H1 (cell line): ENCODE results near the gene RBP5. TPM values are rescaled to one million over a fixed set of nuclear protein-coding genes. Genes with fewer than 3 reads are reported as not detected.

Experiments
- CTCF ChIA-PET: fragments of 300-600 bp; sonication (Branson Sonifier 250); formaldehyde crosslinking; loops from one replicate; lab custom pipeline; 2021; ENCODE audit not compliant: partially characterized antibody; lab: Charles Lee
- POLR2A ChIA-PET: fragments of 300-600 bp; sonication (Branson Sonifier 250); formaldehyde crosslinking; loops from one replicate; lab custom pipeline; 2021; ENCODE audit warnings: inconsistent platforms; ENCODE audit not compliant: partially characterized antibody; lab: Charles Lee
- DNase-seq, 2 experiments: peaks; one replicate each; pipeline versions ENCODE4 v3.0.0 to v3.0.0-alpha.2; 2010 to 2022; ENCODE audit warnings: low spot score in 2 of 2, low read depth in 1 of 2, mixed read lengths in 1 of 2
- FAIRE-seq: peaks from 2 replicates; lab custom pipeline; 2011; peaks lifted over from hg19 to GRCh38; lab: Jason Lieb, UNC
- H2AFZ ChIP-seq: 2 replicates; pipeline ENCODE4 v1.8.1; 2012; ENCODE audit warnings: low read length, inconsistent platforms
- H2AK5ac ChIP-seq: 2 replicates; pipeline ENCODE4 v1.6.1; 2013; ENCODE audit warnings: low read depth, low read length
- H2BK120ac ChIP-seq: replicated peaks from 2 replicates; pipeline ENCODE3; 2013; ENCODE audit warnings: low read depth, low read length, inconsistent platforms
- H2BK12ac ChIP-seq: 2 replicates; pipeline ENCODE4 v1.6.1; 2013; ENCODE audit warnings: low read depth, low read length
- H2BK15ac ChIP-seq: 2 replicates; pipeline ENCODE4 v1.6.1; 2013; ENCODE audit warnings: low read length
- H2BK20ac ChIP-seq: 2 replicates; pipeline ENCODE4 v1.6.1; 2013; ENCODE audit warnings: low read length
- H2BK5ac ChIP-seq: 2 replicates; pipeline ENCODE4 v1.6.1; 2013; ENCODE audit warnings: low read depth, low read length
- H3K14ac ChIP-seq: 2 replicates; pipeline ENCODE4 v1.6.1; 2013; ENCODE audit warnings: inconsistent platforms; ENCODE audit not compliant: insufficient read length
- H3K18ac ChIP-seq: 2 replicates; pipeline ENCODE4 v1.6.1; 2013; ENCODE audit warnings: low read length; ENCODE audit errors: extremely low read depth
- H3K23ac ChIP-seq: 2 replicates; pipeline ENCODE4 v1.6.1; 2013; ENCODE audit warnings: inconsistent platforms; ENCODE audit not compliant: insufficient read length
- H3K23me2 ChIP-seq: 2 replicates; pipeline ENCODE4 v1.6.1; 2013; ENCODE audit warnings: low read depth, low read length
- H3K27ac ChIP-seq: 2 replicates; pipeline ENCODE4 v1.6.1; 2011; ENCODE audit warnings: low read depth, low read length, inconsistent platforms
- H3K27me3 ChIP-seq, 4 experiments: replicated peaks in 1 of 4; 1 replicate in 1 of 4; 2 replicates in 3 of 4; pipeline versions ENCODE4 v1.6.1 to v1.8.1; 2011 to 2013; ENCODE audit warnings: low read length in 3 of 4, mild to moderate bottlenecking in 3 of 4, inconsistent platforms in 2 of 4, mixed read lengths in 2 of 4, moderate library complexity in 1 of 4; ENCODE audit not compliant: control insufficient read depth in 3 of 4, insufficient read depth in 3 of 4; ENCODE audit errors: extremely low read depth in 1 of 4
- H3K36me3 ChIP-seq, 4 experiments: 2 replicates each; pipeline versions ENCODE4 v1.6.1 to v1.8.1; 2011 to 2013; ENCODE audit warnings: mild to moderate bottlenecking in 4 of 4, low read length in 3 of 4, moderate library complexity in 2 of 4, control low read depth in 1 of 4, inconsistent platforms in 1 of 4; ENCODE audit not compliant: insufficient read depth in 4 of 4, control insufficient read depth in 2 of 4
- H3K4ac ChIP-seq: replicated peaks from 2 replicates; pipeline ENCODE3; 2013; ENCODE audit warnings: low read length, low read depth, mixed read lengths, inconsistent platforms; ENCODE audit not compliant: insufficient read length
- H3K4me1 ChIP-seq, 4 experiments: replicated peaks in 1 of 4; 1 replicate in 1 of 4; 2 replicates in 3 of 4; pipeline versions ENCODE4 v1.6.1 to v1.8.1; 2011 to 2013; ENCODE audit warnings: low read length in 3 of 4, inconsistent platforms in 2 of 4, mixed read lengths in 1 of 4; ENCODE audit not compliant: insufficient read depth in 4 of 4, control insufficient read depth in 3 of 4
- H3K4me2 ChIP-seq, 2 experiments: 2 replicates each; pipeline versions ENCODE4 v1.6.1 to v1.8.1; 2011 to 2013; ENCODE audit warnings: low read depth in 2 of 2, low read length in 2 of 2, control low read depth in 1 of 2, inconsistent platforms in 1 of 2, mild to moderate bottlenecking in 1 of 2; ENCODE audit not compliant: insufficient read depth in 1 of 2
- H3K4me3 ChIP-seq, 4 experiments: fragments of 200-600, 300-600 bp in 1 of 4; sonication (generic), shearing (Covaris generic), sonication (Bioruptor Twin) in 1 of 4; 2 replicates each; pipeline versions ENCODE4 v1.5.1 to v1.8.1; 2011 to 2016; ENCODE audit warnings: low read length in 4 of 4, low read depth in 3 of 4, control low read depth in 2 of 4, inconsistent platforms in 2 of 4, mild to moderate bottlenecking in 2 of 4, mixed read lengths in 1 of 4, moderate library complexity in 1 of 4; ENCODE audit not compliant: insufficient read depth in 2 of 4; ENCODE audit errors: extremely low read depth in 1 of 4
- H3K56ac ChIP-seq: replicated peaks from 2 replicates; pipeline ENCODE3; 2013; ENCODE audit warnings: low read depth, mild to moderate bottlenecking, mixed read lengths, low read length, inconsistent platforms; ENCODE audit not compliant: insufficient read length
- H3K79me1 ChIP-seq: 2 replicates; pipeline ENCODE4 v1.6.1; 2013; ENCODE audit warnings: low read depth, low read length, control low read depth
- H3K79me2 ChIP-seq, 2 experiments: 2 replicates each; pipeline versions ENCODE4 v1.6.1 to v1.8.1; 2012 to 2013; ENCODE audit warnings: low read length in 2 of 2, mild to moderate bottlenecking in 2 of 2, inconsistent platforms in 1 of 2; ENCODE audit not compliant: insufficient read depth in 2 of 2, control insufficient read depth in 1 of 2
- H3K9ac ChIP-seq, 4 experiments: replicated peaks in 1 of 4; 1 replicate in 1 of 4; 2 replicates in 3 of 4; pipeline versions ENCODE4 v1.6.1 to v1.8.1; 2011 to 2013; ENCODE audit warnings: low read depth in 3 of 4, low read length in 3 of 4, control low read depth in 2 of 4, mild to moderate bottlenecking in 2 of 4, moderate library complexity in 2 of 4, inconsistent platforms in 1 of 4; ENCODE audit errors: extremely low read depth in 1 of 4
- H3K9me3 ChIP-seq, 2 experiments: 2 replicates each; pipeline versions ENCODE4 v1.6.1 to v1.8.1; 2012 to 2013; ENCODE audit warnings: mild to moderate bottlenecking in 2 of 2, moderate library complexity in 2 of 2, control low read depth in 1 of 2, inconsistent platforms in 1 of 2, low read depth in 1 of 2, low read length in 1 of 2, mixed read lengths in 1 of 2; ENCODE audit not compliant: insufficient read depth in 2 of 2
- H4K20me1 ChIP-seq, 2 experiments: replicated peaks in 1 of 2; 2 replicates each; pipeline versions ENCODE3 to v1.8.1; 2011 to 2013; ENCODE audit warnings: inconsistent platforms in 2 of 2, low read length in 2 of 2, mild to moderate bottlenecking in 1 of 2; ENCODE audit not compliant: insufficient read depth in 2 of 2, control insufficient read depth in 1 of 2
- H4K5ac ChIP-seq: 2 replicates; pipeline ENCODE4 v1.6.1; 2013; ENCODE audit warnings: low read length, low read depth, mixed read lengths, inconsistent platforms; ENCODE audit not compliant: insufficient read length
- H4K8ac ChIP-seq: 2 replicates; pipeline ENCODE4 v1.8.0; 2013; ENCODE audit warnings: mild to moderate bottlenecking, moderate library complexity, low read length, inconsistent platforms; ENCODE audit not compliant: insufficient read depth; ENCODE audit errors: extremely low read depth
- H4K91ac ChIP-seq: replicated peaks from 2 replicates; pipeline ENCODE3; 2013; ENCODE audit warnings: low read length, mixed read lengths, inconsistent platforms; ENCODE audit not compliant: insufficient read length
- EP300 ChIP-seq, 2 experiments: IDR thresholded peaks; 1 replicate in 1 of 2; 2 replicates in 1 of 2; pipeline ENCODE4 v1.6.1; 2011 to 2012; ENCODE audit warnings: low read depth in 2 of 2, low read length in 2 of 2, mild to moderate bottlenecking in 2 of 2, borderline replicate concordance in 1 of 2, inconsistent platforms in 1 of 2, moderate library complexity in 1 of 2
- GTF2F1 ChIP-seq: IDR thresholded peaks from 2 replicates; pipeline ENCODE4 v1.6.1; 2012; ENCODE audit warnings: low read depth, low read length, improper control_type of control experiment, borderline replicate concordance
- POLR2A ChIP-seq, 2 experiments: IDR thresholded peaks; 1 replicate in 1 of 2; 2 replicates in 1 of 2; pipeline ENCODE4 v1.6.1; 2011; ENCODE audit warnings: low read depth in 2 of 2, low read length in 2 of 2, mild to moderate bottlenecking in 2 of 2; ENCODE audit errors: control extremely low read depth in 1 of 2
- TEAD4 ChIP-seq: IDR thresholded peaks from 2 replicates; pipeline ENCODE4 v1.6.1; 2012; ENCODE audit warnings: low read depth, low read length, inconsistent platforms, mixed read lengths
- WGBS, 2 experiments: shearing (Covaris generic) in 1 of 2; methylation state at CpG; one replicate each; pipeline versions ENCODE4 v1.1.6 to v1.1.7; 2013 to 2015; ENCODE audit warnings: low lambda C conversion rate in 2 of 2, mixed read lengths in 2 of 2, inconsistent platforms in 1 of 2, low coverage in 1 of 2, missing lambda C conversion rate in 1 of 2; ENCODE audit not compliant: insufficient replicate concordance in 2 of 2, insufficient coverage in 1 of 2, insufficient read length in 1 of 2; ENCODE audit errors: extremely low coverage in 1 of 2, missing lambda C conversion rate in 1 of 2; 5-methylcytosine and 5-hydroxymethylcytosine counted together
- polyA plus RNA-seq, 7 experiments: library from polyadenylated mRNA; depleted of rRNA in 3 of 7; stranded (reverse) in 5 of 7; unstranded in 2 of 7; fragments of >200 nt in 5 of 7; fragments of 200-250 nt in 2 of 7; gene quantifications; 1 replicate in 5 of 7; 2 replicates in 1 of 7; 4 replicates in 1 of 7; pipeline versions ENCODE4 v1.2.1 to v1.2.3, GENCODE V29; 2011 to 2013; ENCODE audit warnings: missing spikeins in 2 of 7, mixed read lengths in 2 of 7
- total RNA-seq: library from RNA; stranded (reverse); fragmentation: NEBNext Ultra II Directional; extraction: Animal tissue kit (Norgen Biotek cat#: 25700); gene quantifications from 2 replicates; pipeline ENCODE4 v1.2.1, GENCODE V29; 2021

RBP5 gene
- total and polyA plus RNA-seq, 2 of the 8 experiments (the other 6 are each of a cell fraction or from before 2014, with no cell fraction given), result 1.2 to 1.9 TPM

DNA sequence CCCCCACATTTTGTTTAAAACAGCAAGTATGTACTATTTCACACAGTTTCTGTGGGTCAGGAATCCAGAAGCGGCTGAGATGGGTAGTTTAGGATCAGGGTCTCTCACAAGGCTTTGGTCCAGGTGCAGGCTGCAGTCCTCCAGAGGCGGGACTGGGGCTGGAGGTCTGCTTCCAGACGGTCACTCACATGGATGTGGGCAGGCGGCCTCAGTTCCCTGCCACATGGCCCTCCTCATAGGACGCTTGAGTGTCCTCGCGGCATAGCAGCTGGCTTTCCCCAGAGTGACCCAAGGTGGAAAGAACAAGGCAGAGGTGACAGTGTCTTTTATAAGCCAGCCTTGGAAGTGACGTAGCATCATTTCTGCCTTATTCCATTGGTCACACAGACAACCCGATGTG lies 11.8 kb downstream of the RBP5 start:
- H4K8ac ChIP-seq, result no peak overlapping the region
- H3K4me2 ChIP-seq, result no peak overlapping the region
- no peaks in the 10 kb centered on the region for H3K23me2 ChIP-seq
- no peak overlapping the region for H4K91ac ChIP-seq
- H3K9ac ChIP-seq, result no peak overlapping the region
- H3K79me2 ChIP-seq, result no peaks in the 10 kb centered on the region
- no peak overlapping the region for H2BK120ac ChIP-seq
- no peaks in the 10 kb centered on the region for H3K79me1 ChIP-seq
- no peak overlapping the region for H3K4ac ChIP-seq
- no peaks in the 10 kb centered on the region for H3K4me1 ChIP-seq
- H3K23ac ChIP-seq, result no peak overlapping the region
- no peak overlapping the region for H4K5ac ChIP-seq
- no peak overlapping the region for H3K56ac ChIP-seq
- DNase-seq (no peak), FAIRE-seq (no peak)
- no peak overlapping the region for H3K14ac ChIP-seq
- H3K9me3 ChIP-seq, result no peaks in the 10 kb centered on the region
- no peak overlapping the region for H2BK15ac ChIP-seq
- 85% methylated on average over 9 of the region's 9 CpGs; no CpG with 5 or more reads in 1 of the 2 experiments for WGBS, 2 experiments
- no peak overlapping the region for H3K27ac ChIP-seq
- no peaks in the 10 kb centered on the region for H3K27me3 ChIP-seq
- no peak overlapping the region for H2BK5ac ChIP-seq
- H2BK20ac ChIP-seq, result no peak overlapping the region
- ChIA-PET POLR2A (interaction anchor here (1.8 to 3.5 kb wide), 2 partner anchors 13 to 29 kb away, joined by 4 to 21 read pairs; partner anchors contain the start of genes CLSTN3 and RBP5), CTCF (interaction anchor here (0.9 to 1.5 kb wide), 2 partner anchors 8 to 26 kb away, joined by 3 to 4 read pairs; partner anchors contain the start of gene C1RL)
- no peak overlapping the region for H2AFZ ChIP-seq
- no peak overlapping the region for H2AK5ac ChIP-seq
- H4K20me1 ChIP-seq, result peaks cover 0 to 1% of the 10 kb centered on the region in 2 experiments
- no peak overlapping the region for H2BK12ac ChIP-seq
- H3K4me3 ChIP-seq, result no peak overlapping the region
- H3K18ac ChIP-seq, result no peak overlapping the region
- H3K36me3 ChIP-seq, result no peaks in the 10 kb centered on the region
- TF ChIP-seq GTF2F1 (no peak), TEAD4 (no peak), EP300 (IDR thresholded peaks at IDR 0.05; ENCODE audit: borderline replicate concordance in 1 of 2, low read depth in 2 of 2, low read length in 2 of 2) (no peak), POLR2A (IDR thresholded peaks at IDR 0.05; ENCODE audit: control extremely low read depth in 1 of 2, low read depth in 2 of 2, low read length in 2 of 2) (no peak)
